ENCODE data around the gene RSAD1.

The RSAD1 gene

GRCh38 chr17:50511058-50511457, 32.4 kb downstream of the RSAD1 start:
- no peak for DNase-seq (ENCODE audit: low read depth)
- H3K4me3 ChIP-seq (ENCODE audit: low read depth, low read length), result no peak overlapping the region

- no peak overlapping the region for H3K4me3 ChIP-seq (ENCODE audit: low read depth, low read length)
- no peak for DNase-seq (ENCODE audit: low read depth)
Observed at GRCh38 chr17:50513495-50513894, 34.8 kb downstream of the RSAD1 start.

GRCh38 chr17:50514388-50514787, 35.7 kb downstream of the RSAD1 start:
- DNase-seq (ENCODE audit: low read depth), result no peak
- H3K4me3 ChIP-seq (ENCODE audit: low read depth, low read length), result no peak overlapping the region

GRCh38 chr17:50514936-50515702, 36.5 kb downstream of the RSAD1 start:
- DNase-seq (ENCODE audit: low read depth), result peak; percentile 79
- H3K4me3 ChIP-seq (ENCODE audit: low read depth, low read length), result no peak overlapping the region

- no peak for DNase-seq (ENCODE audit: low read depth)
- no peak overlapping the region for H3K4me3 ChIP-seq (ENCODE audit: low read depth, low read length)
Observed at GRCh38 chr17:50517011-50517410, 38.4 kb downstream of the RSAD1 start.

GRCh38 chr17:50517504-50518383, 39.1 kb downstream of the RSAD1 start:
- no peak overlapping the region for H3K4me3 ChIP-seq (ENCODE audit: low read depth, low read length)
- DNase-seq (ENCODE audit: low read depth), result no peak

- no peak for DNase-seq (ENCODE audit: low read depth)
- H3K4me3 ChIP-seq (ENCODE audit: low read depth, low read length), result no peak overlapping the region
Observed at GRCh38 chr17:50518384-50519023, 39.8 kb downstream of the RSAD1 start.

GRCh38 chr17:50519141-50519834, 40.6 kb downstream of the RSAD1 start:
- no peak for DNase-seq (ENCODE audit: low read depth)
- no peak overlapping the region for H3K4me3 ChIP-seq (ENCODE audit: low read depth, low read length)

GRCh38 chr17:50520483-50520882, 41.8 kb downstream of the RSAD1 start:
- H3K4me3 ChIP-seq (ENCODE audit: low read depth, low read length), result no peak overlapping the region
- no peak for DNase-seq (ENCODE audit: low read depth)

GRCh38 chr17:50521514-50521913, 42.9 kb downstream of the RSAD1 start:
- no peak for DNase-seq (ENCODE audit: low read depth)
- H3K4me3 ChIP-seq (ENCODE audit: low read depth, low read length), result no peak overlapping the region

GRCh38 chr17:50522766-50523165, 44.1 kb downstream of the RSAD1 start:
- DNase-seq (ENCODE audit: low read depth), result no peak
- no peak overlapping the region for H3K4me3 ChIP-seq (ENCODE audit: low read depth, low read length)

GRCh38 chr17:50523208-50523607, 44.5 kb downstream of the RSAD1 start:
- DNase-seq (ENCODE audit: low read depth), result no peak
- no peak overlapping the region for H3K4me3 ChIP-seq (ENCODE audit: low read depth, low read length)

GRCh38 chr17:50524838-50525237, 46.2 kb downstream of the RSAD1 start:
- no peak overlapping the region for H3K4me3 ChIP-seq (ENCODE audit: low read depth, low read length)
- DNase-seq (ENCODE audit: low read depth), result no peak

- H3K4me3 ChIP-seq (ENCODE audit: low read depth, low read length), result no peak overlapping the region
- no peak for DNase-seq (ENCODE audit: low read depth)
Observed at GRCh38 chr17:50527155-50527762, 48.6 kb downstream of the RSAD1 start.

GRCh38 chr17:50527949-50528474, 49.4 kb downstream of the RSAD1 start:
- no peak for DNase-seq (ENCODE audit: low read depth)
- H3K4me3 ChIP-seq (ENCODE audit: low read depth, low read length), result no peak overlapping the region

GRCh38 chr17:50529849-50530248, 51.2 kb downstream of the RSAD1 start:
- no peak for DNase-seq (ENCODE audit: low read depth)
- H3K4me3 ChIP-seq (ENCODE audit: low read depth, low read length), result no peak overlapping the region

GRCh38 chr17:50531428-50532025, 52.9 kb downstream of the RSAD1 start:
- H3K4me3 ChIP-seq (ENCODE audit: low read depth, low read length), result no peak overlapping the region
- DNase-seq (ENCODE audit: low read depth), result no peak

- no peak within 1 kb of the TSS for H3K4me3 ChIP-seq (ENCODE audit: low read depth, low read length)
- DNase-seq (ENCODE audit: low read depth), result no peak
Observed at GRCh38 chr17:50532452-50533024, 53.9 kb downstream of the RSAD1 start, which contains the start of gene EPN3. EPN3 (plus strand) TSS chr17:50532735; CDS start chr17:50536557, 3,822 bp downstream.

Data from skeletal muscle cell (primary cell).